GM12891 (cell line): ENCODE data around the gene NRXN3.

Experiments used
- DNase-seq: peaks from one replicate; pipeline ENCODE4 v3.0.0; 2011; ENCODE audit warnings: low spot score; ENCODE audit not compliant: insufficient read length
- FAIRE-seq: peaks from 2 replicates; lab custom pipeline; 2011; peaks lifted over from hg19 to GRCh38; lab: Jason Lieb, UNC
- PAX5 ChIP-seq: IDR thresholded peaks from 2 replicates; pipeline ENCODE4 v1.6.1; 2011; ENCODE audit warnings: low read length, moderate library complexity, mild to moderate bottlenecking; ENCODE audit not compliant: insufficient read depth, severe bottlenecking
- POLR2A ChIP-seq: IDR thresholded peaks from 2 replicates; pipeline ENCODE4 v1.6.1; 2011; ENCODE audit warnings: low read depth, low read length, control low read depth
- POLR2AphosphoS5 ChIP-seq: IDR thresholded peaks from 2 replicates; pipeline ENCODE4 v1.6.1; 2011; ENCODE audit warnings: low read depth, low read length, control low read depth
- POU2F2 ChIP-seq: IDR thresholded peaks from 2 replicates; pipeline ENCODE4 v1.6.1; 2011; ENCODE audit warnings: low read depth, mild to moderate bottlenecking, control low read depth, low read length, moderate library complexity
- SPI1 ChIP-seq: IDR thresholded peaks from 2 replicates; pipeline ENCODE4 v1.6.1; 2011; ENCODE audit warnings: low read depth, low read length, control low read depth
- TAF1 ChIP-seq: IDR thresholded peaks from 2 replicates; pipeline ENCODE4 v1.6.1; 2011; ENCODE audit warnings: low read depth, low read length, control low read depth

Gene NRXN3

GRCh38 chr14:78835909-78836308 lies 665.7 kb downstream of the NRXN3 start:
- TF ChIP-seq POLR2A (no peak), POLR2AphosphoS5 (no peak), SPI1 (no peak), POU2F2 (no peak), TAF1 (no peak), PAX5 (no peak)
- no peak for DNase-seq
- no peak for FAIRE-seq

GRCh38 chr14:78836777-78837176 lies 666.6 kb downstream of the NRXN3 start:
- DNase-seq (peak; percentile 2), FAIRE-seq (no peak)
- TF ChIP-seq SPI1 = no peak
- TF ChIP-seq TAF1 = no peak
- TF ChIP-seq PAX5 = no peak
- no peak for TF ChIP-seq POU2F2
- no peak for TF ChIP-seq POLR2AphosphoS5
- TF ChIP-seq POLR2A = no peak

- FAIRE-seq (no peak), DNase-seq (no peak)
- no peak for TF ChIP-seq TAF1
- TF ChIP-seq POLR2AphosphoS5 = no peak
- TF ChIP-seq SPI1 = no peak
Measured at GRCh38 chr14:78838959-78839358, 668.8 kb downstream of the NRXN3 start.

DNA sequence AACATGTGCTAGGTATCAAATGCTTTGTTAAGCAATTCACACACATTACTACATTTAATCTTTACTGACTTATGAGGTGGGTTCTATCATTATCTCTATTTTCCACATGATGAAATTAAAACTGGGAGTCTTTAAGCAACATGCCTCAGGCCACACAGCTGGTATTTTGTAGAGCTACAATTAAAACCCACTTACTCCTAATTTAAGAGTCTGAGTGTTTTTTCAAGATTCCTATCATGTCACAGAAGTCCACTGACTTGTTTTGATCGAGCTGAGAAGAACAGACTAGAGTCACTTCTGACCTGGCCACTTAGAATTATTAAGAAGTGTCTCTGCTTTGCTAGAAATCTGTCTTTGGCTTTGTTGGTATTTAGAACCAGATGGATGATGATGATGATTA lies 670.7 kb downstream of the NRXN3 start:
- no peak for FAIRE-seq
- TF ChIP-seq PAX5 = no peak
- no peak for TF ChIP-seq POLR2A
- TF ChIP-seq POU2F2 = no peak
- no peak for TF ChIP-seq POLR2AphosphoS5
- TF ChIP-seq SPI1 = no peak
- no peak for TF ChIP-seq TAF1
- DNase-seq = no peak

DNA sequence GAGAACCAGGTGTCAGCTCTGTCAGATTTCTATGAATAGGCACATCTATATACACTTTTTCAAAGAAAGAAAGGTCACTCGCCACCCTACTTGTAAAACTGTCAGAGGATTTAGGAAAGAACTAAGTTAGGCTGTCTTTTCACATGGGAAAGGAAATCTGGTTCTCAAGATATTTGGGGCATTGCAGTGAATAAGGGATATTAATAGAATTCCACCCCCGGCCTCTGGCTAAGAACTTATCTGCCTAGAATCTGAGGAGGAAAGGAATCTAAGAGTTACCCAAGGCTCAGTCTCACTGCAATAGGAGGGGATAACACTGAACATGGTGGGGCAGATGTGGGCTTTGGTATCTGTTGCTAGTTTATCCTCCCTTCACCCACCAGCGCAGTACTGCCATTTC lies 677.6 kb downstream of the NRXN3 start:
- TF ChIP-seq SPI1 (no peak), POLR2A (no peak), POU2F2 (no peak), PAX5 (no peak), POLR2AphosphoS5 (no peak), TAF1 (no peak)
- no peak for DNase-seq
- no peak for FAIRE-seq

DNA sequence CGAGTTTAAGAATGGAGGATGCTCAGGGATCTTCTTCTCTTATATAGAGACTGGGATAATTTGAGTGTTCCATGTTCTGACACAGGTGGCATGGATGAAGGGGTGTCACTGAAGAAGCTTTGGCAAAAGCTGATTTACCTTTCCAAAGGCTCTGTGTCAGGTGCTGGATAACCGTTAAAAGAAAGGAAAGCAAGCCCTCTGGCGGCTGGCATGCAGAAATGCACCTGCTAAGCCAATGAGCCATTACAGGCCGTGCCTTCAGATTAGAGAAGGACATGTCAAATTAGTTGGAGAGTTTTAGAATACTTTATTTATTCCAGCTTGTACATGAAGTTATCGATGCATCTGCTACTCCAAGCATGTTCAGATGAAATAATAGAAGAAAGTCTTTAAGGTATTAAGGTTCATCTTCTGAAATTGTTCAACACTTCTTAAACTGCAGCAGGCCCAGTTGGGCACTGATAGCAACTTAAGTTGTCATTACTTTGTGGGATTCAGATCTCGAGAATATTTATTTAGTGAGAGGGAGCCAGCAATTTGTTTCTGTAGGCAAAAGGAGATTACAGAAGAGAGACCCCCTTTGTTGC lies 678.2 kb downstream of the NRXN3 start:
- DNase-seq (peak; percentile 3), FAIRE-seq (peak; percentile 64)
- TF ChIP-seq TAF1 (no peak), POLR2A (no peak), POU2F2 (no peak), POLR2AphosphoS5 (no peak), PAX5 (no peak), SPI1 (no peak)

DNA sequence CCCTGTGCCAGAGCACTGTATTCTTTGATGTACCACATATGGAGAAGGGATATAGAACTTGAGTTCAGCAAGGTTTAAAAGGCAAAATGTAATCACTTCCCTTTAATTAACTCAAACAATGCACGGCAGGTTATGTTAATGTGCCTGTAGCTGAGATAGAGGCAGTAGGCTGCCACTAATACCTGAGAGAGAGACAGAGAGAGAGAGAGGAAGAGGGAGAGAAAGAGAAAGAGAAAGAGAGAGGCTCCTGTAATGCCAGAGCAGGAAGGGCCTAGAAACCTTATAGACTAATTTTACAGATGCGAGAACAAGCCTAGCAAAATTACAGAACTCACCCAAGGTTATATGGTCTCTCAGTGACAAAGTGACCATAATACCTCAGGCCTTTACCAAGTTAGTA lies 679.8 kb downstream of the NRXN3 start:
- TF ChIP-seq SPI1 (no peak), POLR2AphosphoS5 (no peak), POU2F2 (no peak), POLR2A (no peak), PAX5 (no peak), TAF1 (no peak)
- no peak for FAIRE-seq

DNA sequence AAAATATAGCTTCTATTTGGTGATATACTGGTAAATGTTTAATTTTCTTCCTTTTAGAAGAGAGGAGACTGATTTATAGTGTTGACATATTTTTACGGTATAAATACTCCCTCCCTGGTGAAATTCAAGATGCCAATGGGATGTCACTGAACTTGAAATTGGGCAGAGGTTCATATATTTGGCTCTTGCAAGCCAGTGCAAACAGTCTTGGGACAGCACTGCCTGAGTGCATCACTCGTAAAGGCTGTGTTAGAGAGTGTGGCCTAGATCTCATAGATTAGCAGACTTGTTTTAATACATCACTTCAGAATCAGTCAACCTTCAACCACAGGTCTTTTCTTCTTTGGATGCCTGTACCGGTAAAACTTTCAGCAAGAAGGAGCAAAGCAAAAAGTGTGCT lies 681.0 kb downstream of the NRXN3 start:
- TF ChIP-seq POLR2AphosphoS5 (no peak), SPI1 (no peak), POLR2A (no peak), PAX5 (no peak), TAF1 (no peak), POU2F2 (no peak)
- FAIRE-seq = no peak
- no peak for DNase-seq

More for the DNA sequence above, 679.8 kb downstream of the NRXN3 start:
- DNase-seq = no peak

DNA sequence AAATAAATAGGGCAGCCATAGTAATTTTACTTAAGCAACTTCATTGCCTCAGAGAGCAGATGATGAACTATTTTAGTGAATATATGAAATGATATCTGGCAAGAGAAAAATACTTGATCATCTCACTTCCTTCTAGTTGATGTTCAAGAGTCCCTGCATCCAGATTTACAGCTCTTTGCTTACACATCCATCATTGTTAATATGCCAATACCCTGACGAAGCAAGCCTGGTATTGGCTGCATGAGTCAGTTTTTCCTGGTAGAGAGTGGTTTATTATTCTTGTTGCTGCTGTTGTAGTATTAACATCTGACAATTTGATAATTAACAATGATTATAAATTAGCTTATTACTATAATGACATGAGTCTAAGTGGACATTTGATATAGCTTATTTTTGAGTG lies 681.9 kb downstream of the NRXN3 start:
- TF ChIP-seq POLR2AphosphoS5 (no peak), POLR2A (no peak), PAX5 (no peak), TAF1 (no peak), SPI1 (no peak), POU2F2 (no peak)
- no peak for DNase-seq
- no peak for FAIRE-seq

DNA sequence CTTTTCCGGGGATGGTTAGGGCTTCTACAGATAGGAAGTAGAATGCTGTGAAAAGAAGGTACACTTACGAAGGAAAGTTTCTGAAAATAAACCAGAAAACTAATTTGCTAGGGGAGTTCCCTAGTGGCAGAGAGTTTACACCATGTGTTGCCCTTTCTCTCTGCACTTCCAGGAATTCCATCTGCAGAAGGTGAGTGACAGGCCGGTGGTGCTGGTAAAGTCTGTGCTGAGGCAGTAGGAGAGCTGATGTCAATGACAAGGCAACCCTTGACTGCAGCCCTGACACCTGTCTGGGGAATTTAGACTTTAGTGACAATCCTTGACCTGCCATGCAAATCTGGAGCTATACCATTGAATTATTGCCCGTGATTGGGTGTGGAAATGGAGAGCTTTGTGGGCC lies 687.8 kb downstream of the NRXN3 start:
- FAIRE-seq (no peak), DNase-seq (no peak)
- TF ChIP-seq TAF1 = no peak
- TF ChIP-seq POLR2AphosphoS5 = no peak
- TF ChIP-seq POLR2A = no peak
